Measurements from ENCODE around the gene ACOXL.

GRCh38 chr2:110838657-110839384, 106.4 kb downstream of the ACOXL start:
- TF ChIP-seq TAF1 (IDR thresholded peaks at IDR 0.05; ENCODE audit: low read depth, low read length), result no peak
- no peak for TF ChIP-seq POLR2AphosphoS5 (IDR thresholded peaks at IDR 0.05; ENCODE audit: low read depth, low read length)
- TF ChIP-seq POU2F2 (IDR thresholded peaks at IDR 0.05; ENCODE audit: low read depth, low read length), result no peak
- no peak for TF ChIP-seq POLR2A (IDR thresholded peaks at IDR 0.05; ENCODE audit: low read depth, low read length)
- TF ChIP-seq SPI1 (IDR thresholded peaks at IDR 0.05; ENCODE audit: low read depth, low read length), result no peak
- TF ChIP-seq PAX5 (IDR thresholded peaks at IDR 0.05; ENCODE audit: insufficient read depth, low read length, severe bottlenecking), result no peak
